GM21786 (cell line): ENCODE data around the gene ZNF746.
"Not testable (repeated sequence)": the region's sequence is repeated elsewhere in the genome, so short reads cannot be mapped to it uniquely, and the experiment has no call there.

Source experiments
- ATAC-seq: cut with Tn5 transposase; IDR thresholded peaks from one replicate; pipeline ENCODE4 v1.9.1; 2021; ENCODE audit not compliant: unreplicated experiment

ZNF746 gene

GRCh38 chr7:149497467-149498261 lies at the start of gene ZNF746:
Gene ZNF746, minus strand, starts transcription at chr7:149497809. Its CDS starts 273 bp downstream, at chr7:149497536.
- peak; percentile 93 for ATAC-seq

DNA sequence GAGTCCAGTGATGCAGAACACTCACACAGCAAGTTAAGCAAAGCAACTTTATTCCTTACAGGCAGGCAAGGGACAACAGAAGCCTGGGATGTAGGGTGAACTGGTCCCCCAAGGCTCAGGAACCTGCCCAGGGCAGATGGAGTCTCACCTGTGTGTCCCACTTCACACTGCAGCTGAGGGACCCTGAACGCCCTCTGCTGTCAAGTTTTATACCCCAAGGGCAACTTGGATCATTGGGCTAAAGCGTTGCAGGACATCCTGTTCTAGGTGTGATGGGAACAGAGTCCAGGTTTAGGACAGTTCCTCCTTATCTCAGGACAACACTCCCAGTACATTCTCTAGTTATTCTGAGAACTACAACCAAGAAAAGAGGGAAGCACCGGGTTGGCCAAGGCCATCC lies 49.5 kb upstream of the ZNF746 start:
- ATAC-seq = no peak

GRCh38 chr7:149546331-149546730 lies 48.7 kb upstream of the ZNF746 start:
- ATAC-seq = no peak

DNA sequence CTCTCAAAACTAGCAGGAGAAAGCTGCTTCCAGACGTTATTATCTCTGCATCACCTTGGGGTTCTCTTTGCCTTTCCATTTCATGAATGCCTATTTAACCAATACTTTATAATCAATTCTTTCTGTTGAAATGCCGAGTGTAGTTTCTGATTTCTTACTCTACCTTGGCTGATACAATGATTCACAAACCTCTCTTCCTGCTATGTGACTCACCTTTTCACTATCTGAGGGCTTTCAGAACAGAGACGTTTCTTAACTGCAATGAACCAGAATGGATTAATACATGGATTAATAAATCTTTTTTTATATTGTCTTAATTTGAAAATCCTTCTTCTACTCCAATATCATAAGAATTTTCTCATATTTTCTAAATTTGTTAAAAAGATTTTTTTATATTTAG lies 46.4 kb upstream of the ZNF746 start:
- ATAC-seq = no peak

DNA sequence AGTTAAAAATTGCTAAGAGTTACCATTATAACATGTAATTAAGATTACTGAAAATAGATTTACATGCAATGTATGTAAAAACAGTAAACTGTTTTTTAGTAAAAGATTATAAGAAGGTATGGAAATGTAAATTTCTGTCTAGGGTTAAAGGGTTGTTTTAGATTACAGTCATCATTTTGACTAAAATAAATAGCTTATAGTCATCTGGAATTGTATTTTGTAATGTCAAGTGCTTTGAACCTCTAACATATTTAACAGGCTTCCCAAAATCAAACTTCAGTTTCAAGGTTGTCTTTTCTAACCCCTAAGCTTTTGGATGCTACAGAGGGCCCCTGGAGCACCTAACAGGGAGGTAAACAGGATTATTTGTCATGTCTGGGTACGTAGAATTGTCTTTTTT lies 35.0 kb upstream of the ZNF746 start:
- no peak for ATAC-seq

- ATAC-seq = no peak
Measured at GRCh38 chr7:149529136-149529718, 31.6 kb upstream of the ZNF746 start.

GRCh38 chr7:149527414-149527813 lies 29.8 kb upstream of the ZNF746 start:
- ATAC-seq = no peak

DNA sequence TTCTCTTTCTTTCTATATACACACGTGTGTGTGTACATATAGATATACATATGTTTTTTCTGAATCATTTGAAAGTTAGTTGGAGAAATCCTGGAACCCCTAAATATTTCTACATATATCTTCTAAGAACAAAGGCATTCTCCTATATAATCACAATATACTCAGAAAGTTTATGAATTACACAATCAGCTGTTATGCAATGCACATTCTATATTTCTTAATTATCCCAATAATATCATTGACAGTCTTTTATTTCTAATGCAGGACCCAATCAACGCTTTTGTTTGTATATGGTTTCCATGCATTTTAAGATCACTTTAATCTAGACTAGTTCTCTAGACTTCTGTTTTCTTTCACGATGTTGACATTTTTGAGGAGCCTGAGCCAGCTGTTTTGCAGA lies 27.7 kb upstream of the ZNF746 start:
- ATAC-seq = no peak

DNA sequence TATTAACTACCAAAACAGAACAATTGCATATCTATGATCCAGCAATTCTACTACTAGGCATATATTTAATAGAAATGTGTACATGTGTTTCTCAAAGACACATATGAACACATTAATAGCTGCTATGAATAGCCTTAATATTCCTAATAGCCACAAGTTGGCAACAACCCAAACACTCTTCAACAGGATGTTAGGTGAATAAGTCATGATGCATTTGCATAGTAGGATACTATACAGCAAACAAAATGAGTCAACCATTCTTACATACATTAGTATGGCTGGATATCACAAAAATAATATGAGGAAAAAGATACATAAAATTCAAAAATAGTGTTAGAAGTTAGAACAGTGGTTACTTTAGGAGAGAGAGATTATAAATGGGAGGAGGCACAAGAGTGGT lies 26.8 kb upstream of the ZNF746 start:
- ATAC-seq = no peak

GRCh38 chr7:149510248-149510647 lies 12.6 kb upstream of the ZNF746 start:
- no peak for ATAC-seq

DNA sequence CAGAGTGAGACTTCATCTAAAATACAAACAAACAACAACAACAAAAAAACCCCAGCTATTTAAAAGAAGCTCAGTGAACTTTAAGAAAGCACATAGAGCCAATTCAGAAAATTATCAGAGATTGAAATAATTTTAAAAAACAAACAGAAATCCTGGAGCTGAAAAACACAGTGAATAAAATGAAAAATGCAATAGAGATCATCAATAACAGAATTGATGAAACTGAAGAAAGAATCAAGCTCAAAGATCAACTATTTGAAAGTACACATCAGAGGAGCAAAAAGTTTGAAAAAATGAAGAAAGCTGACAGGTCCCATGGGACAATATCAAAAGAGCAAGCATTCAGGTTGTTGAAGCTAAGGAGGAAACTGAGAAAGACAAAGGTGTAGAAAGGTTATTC lies 12.2 kb upstream of the ZNF746 start:
- ATAC-seq = no peak

GRCh38 chr7:149505551-149505950 lies 7.9 kb upstream of the ZNF746 start:
- ATAC-seq = no peak

DNA sequence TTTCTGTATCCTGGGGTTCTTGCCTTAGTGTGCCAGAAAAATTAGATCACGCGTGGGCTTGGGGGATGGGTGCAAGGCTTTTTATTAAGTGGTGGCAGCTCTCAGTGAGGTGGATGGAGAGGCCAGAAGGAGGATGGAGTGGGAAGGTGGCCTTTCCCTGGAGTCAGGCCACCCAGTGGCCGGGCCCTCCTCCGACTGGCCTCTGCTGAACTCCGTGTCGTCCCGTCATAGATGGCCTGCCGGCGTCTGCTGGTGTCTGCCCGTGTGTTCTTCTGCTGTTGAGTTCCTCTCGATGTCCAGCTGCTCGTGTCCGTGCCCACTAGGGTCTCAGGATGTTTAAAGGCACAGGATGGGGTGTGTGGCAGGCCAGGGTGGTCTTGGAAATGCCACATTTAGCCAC lies 4.0 kb upstream of the ZNF746 start:
- ATAC-seq = no peak

GRCh38 chr7:149500910-149501309 lies 3.3 kb upstream of the ZNF746 start:
- no peak for ATAC-seq

DNA sequence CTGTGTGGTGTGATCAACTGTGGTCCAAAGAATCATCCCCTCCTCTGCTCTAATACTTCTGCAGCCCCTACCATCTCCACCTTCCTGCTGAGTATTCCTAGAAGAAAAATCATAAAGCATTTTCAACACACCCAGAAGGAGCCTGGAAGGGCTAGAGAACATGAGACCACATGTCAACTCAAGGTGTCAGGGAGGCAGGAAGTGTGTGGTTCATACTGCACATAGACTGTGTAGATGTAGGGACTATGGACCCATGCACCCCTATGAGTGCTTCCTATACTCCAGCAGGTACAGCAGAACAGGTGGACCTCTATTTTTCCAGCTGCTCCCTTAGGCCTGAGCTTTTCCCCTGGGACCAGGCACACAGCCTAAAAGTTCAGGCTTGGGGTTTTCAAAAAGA lies 2.6 kb upstream of the ZNF746 start:
- no peak for ATAC-seq

DNA sequence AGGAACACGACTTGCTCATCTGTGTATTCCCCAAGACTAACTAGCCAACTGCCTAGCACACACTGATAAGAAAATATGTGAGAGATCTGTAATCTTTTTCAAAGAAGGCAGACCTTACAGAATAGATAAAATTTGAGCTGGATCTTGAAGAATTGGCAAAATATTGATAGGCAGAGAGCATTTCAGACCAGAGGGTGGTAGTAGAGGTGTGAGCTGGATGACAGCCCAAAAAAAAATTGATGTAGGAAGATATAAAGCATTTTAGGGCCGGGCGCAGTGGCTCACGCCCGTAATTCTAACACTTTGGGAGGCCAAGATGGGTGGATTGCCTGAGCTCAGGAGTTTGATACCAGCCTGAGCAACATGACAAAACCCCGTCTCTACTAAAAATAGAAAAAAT lies 1.2 kb upstream of the ZNF746 start:
- ATAC-seq = no peak

DNA sequence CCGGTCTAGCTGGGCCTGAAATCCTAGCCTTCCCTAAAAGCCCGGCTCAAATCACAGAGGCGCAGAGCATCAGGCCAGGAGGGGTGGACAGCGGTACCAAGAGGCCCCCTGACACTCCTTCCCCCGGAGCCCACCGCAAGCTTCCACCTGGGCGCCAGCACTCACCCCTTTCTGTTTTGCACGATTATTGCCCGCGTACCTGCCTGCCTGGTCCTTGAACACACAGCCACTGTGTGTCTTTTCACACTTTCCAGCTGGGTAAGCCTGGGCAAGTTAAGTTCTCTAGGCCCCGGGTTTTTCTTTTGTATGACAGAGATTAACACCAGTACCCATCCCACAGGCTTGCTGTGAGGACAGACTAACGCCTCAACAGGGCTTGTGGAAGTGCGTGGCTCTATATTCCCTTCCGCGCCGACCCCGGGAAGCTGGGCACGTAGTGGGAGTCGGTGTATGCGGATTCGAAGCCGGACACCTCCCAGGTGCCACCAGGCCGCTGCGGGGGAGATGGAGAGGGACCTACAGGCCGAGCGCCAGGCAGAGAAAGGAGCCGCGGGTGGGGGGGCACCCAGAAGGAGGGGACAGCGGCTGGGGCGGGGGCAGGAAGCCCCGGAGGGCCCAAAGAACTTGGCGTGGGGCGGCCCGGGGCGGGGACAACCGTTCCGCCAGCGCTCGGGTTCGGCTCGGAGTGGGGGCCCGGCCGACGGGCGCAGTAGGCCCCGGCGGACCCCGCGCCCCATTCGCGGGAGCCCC lies 792 bp downstream of the ZNF746 start:
- peak; percentile 19 for ATAC-seq

- ATAC-seq = no peak
Measured at GRCh38 chr7:149495785-149496641, 1.6 kb downstream of the ZNF746 start.

GRCh38 chr7:149494738-149495368 lies 2.8 kb downstream of the ZNF746 start:
- no peak for ATAC-seq

DNA sequence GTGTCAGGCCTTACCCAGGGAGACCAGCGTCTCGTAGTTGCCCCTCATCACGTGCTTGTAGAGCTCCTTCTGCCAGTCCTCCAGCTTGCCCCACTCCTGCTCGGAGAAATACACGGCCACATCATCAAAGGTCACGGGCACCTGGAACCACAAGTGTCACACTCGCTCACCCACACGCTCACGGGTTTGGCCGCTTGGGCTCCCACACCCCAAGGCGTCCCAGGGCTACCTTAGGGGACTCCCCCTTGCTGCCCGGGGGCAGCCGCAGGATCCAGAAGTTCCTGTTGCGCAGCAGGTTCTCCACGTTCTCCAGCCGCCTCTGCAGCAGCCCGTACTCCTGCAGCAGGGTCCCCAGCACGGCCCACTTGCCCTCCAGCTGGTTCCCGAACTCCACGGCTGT lies 3.6 kb downstream of the ZNF746 start:
- ATAC-seq = not testable (repeated sequence)

DNA sequence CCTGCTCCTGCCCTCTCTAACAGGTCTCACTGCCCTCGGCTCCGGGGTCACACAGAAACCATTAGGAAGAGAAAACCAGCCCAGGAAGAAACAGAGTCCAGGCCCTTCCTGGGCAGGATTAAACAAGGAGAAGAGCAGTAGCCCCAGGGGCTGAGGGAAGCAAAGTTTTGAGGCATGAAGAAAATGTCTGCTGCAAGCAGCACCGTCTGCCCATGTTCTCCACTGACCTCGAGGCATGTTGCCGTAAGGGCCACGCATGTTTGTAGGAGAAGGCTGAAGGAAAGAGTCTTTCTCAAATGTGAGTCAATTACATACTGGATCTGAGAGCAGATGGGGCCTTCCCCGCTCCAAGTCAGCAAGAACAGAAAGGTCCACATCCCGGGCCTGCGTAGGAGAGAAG lies 4.2 kb downstream of the ZNF746 start:
- no peak for ATAC-seq
